Naive thymus-derived CD4-positive, alpha-beta T cell (primary cell): ENCODE data around the gene APBA2. TPM values are rescaled to one million over a fixed set of nuclear protein-coding genes. Genes with fewer than 3 reads are reported as not detected.

ENCODE experiments used
- ATAC-seq: fragments of 150-1000 bp; cut with Tn5 transposase; 2 replicates; pipeline ENCODE4 v1.10.0; 2021; ENCODE audit warnings: mild to moderate bottlenecking, moderate library complexity
- CTCF ChIA-PET: fragments of 350-600 bp; sonication (Branson Sonifier 250); formaldehyde crosslinking; loops from one replicate; lab custom pipeline; 2021; ENCODE audit warnings: antibody characterized with exemption; lab: Charles Lee
- POLR2A ChIA-PET: fragments of 350-600 bp; sonication (Branson Sonifier 250); formaldehyde crosslinking; loops from one replicate; lab custom pipeline; 2021; ENCODE audit warnings: antibody characterized with exemption, inconsistent platforms; lab: Charles Lee
- DNase-seq, 9 donors: peaks; one replicate each; pipeline versions ENCODE4 v3.0.0 to v3.0.0-alpha.2; 2020 to 2022; ENCODE audit warnings: mixed read lengths in 1 of 9
- H3K27ac ChIP-seq: one replicate; pipeline ENCODE4 v1.7.0; 2013; ENCODE audit warnings: mild to moderate bottlenecking, low read depth, low read length, moderate library complexity
- H3K27me3 ChIP-seq, 2 donors: one replicate each; pipeline ENCODE4 v1.7.0; 2013; ENCODE audit warnings: low read length in 2 of 2, mild to moderate bottlenecking in 2 of 2, moderate library complexity in 2 of 2; ENCODE audit not compliant: control insufficient read depth in 2 of 2, insufficient read depth in 2 of 2
- H3K36me3 ChIP-seq, 3 experiments: 1 replicate in 2 of 3; 2 replicates in 1 of 3; pipeline ENCODE4 v1.7.0; 2013; ENCODE audit warnings: low read length in 3 of 3, mild to moderate bottlenecking in 3 of 3, moderate library complexity in 1 of 3; ENCODE audit not compliant: insufficient read depth in 3 of 3, control insufficient read depth in 2 of 3
- H3K4me1 ChIP-seq, 2 donors: one replicate each; pipeline ENCODE4 v1.7.0; 2013; ENCODE audit warnings: low read length in 2 of 2, mild to moderate bottlenecking in 2 of 2, moderate library complexity in 1 of 2; ENCODE audit not compliant: control insufficient read depth in 2 of 2, insufficient read depth in 2 of 2
- H3K4me3 ChIP-seq: 2 replicates; pipeline ENCODE4 v1.7.0; 2013; ENCODE audit warnings: mild to moderate bottlenecking, low read length
- H3K9me3 ChIP-seq, 3 experiments: 1 replicate in 2 of 3; 2 replicates in 1 of 3; pipeline ENCODE4 v1.7.0; 2013; ENCODE audit warnings: low read length in 3 of 3; ENCODE audit not compliant: control insufficient read depth in 2 of 3
- H3K27ac Mint-ChIP-seq, 9 donors: one replicate each; pipeline ENCODE4 v1.8.0; 2020 to 2022; ENCODE audit warnings: mixed read lengths in 9 of 9, mild to moderate bottlenecking in 8 of 9, moderate library complexity in 5 of 9, inconsistent platforms in 2 of 9
- H3K27me3 Mint-ChIP-seq, 5 donors: one replicate each; pipeline ENCODE4 v1.8.0; 2021 to 2022; ENCODE audit warnings: mixed read lengths in 5 of 5, mild to moderate bottlenecking in 1 of 5
- H3K36me3 Mint-ChIP-seq, 5 donors: one replicate each; pipeline ENCODE4 v1.8.0; 2020 to 2022; ENCODE audit warnings: mixed read lengths in 5 of 5, mild to moderate bottlenecking in 3 of 5, inconsistent platforms in 1 of 5
- H3K4me1 Mint-ChIP-seq, 7 donors: one replicate each; pipeline ENCODE4 v1.8.0; 2020 to 2022; ENCODE audit warnings: mixed read lengths in 7 of 7, mild to moderate bottlenecking in 3 of 7, inconsistent platforms in 1 of 7
- H3K4me3 Mint-ChIP-seq, 10 donors: one replicate each; pipeline ENCODE4 v1.8.0; 2020 to 2022; ENCODE audit warnings: mild to moderate bottlenecking in 10 of 10, mixed read lengths in 10 of 10, moderate library complexity in 6 of 10, inconsistent platforms in 2 of 10
- H3K9me3 Mint-ChIP-seq, 11 donors: one replicate each; pipeline ENCODE4 v1.8.0; 2020 to 2022; ENCODE audit warnings: mixed read lengths in 11 of 11, mild to moderate bottlenecking in 4 of 11, inconsistent platforms in 1 of 11, moderate library complexity in 1 of 11
- intact Hi-C, 2 donors: fragments of 100-400 bp; cut with micrococcal nuclease; formaldehyde crosslinking; loops; one replicate each; pipeline ENCODE4 v1.15.1; 2023
- polyA plus RNA-seq, 2 donors: library from polyadenylated mRNA; unstranded; fragments of 300-500 nt; fragmentation: Illumina TruSeq; gene quantifications; one replicate each; pipeline ENCODE4 v1.2.3, GENCODE V29; 2021
- total RNA-seq, 6 experiments: library from RNA in 5 of 6; stranded (reverse) in 5 of 6; gene quantifications; 1 replicate in 5 of 6; 2 replicates in 1 of 6; pipeline ENCODE4 v1.2.3 and lab custom pipeline; 2021 to 2026

APBA2 gene
- total and polyA plus RNA-seq, 7 experiments from 2014 or later = 7.7 to 139 (median 110) TPM

DNA sequence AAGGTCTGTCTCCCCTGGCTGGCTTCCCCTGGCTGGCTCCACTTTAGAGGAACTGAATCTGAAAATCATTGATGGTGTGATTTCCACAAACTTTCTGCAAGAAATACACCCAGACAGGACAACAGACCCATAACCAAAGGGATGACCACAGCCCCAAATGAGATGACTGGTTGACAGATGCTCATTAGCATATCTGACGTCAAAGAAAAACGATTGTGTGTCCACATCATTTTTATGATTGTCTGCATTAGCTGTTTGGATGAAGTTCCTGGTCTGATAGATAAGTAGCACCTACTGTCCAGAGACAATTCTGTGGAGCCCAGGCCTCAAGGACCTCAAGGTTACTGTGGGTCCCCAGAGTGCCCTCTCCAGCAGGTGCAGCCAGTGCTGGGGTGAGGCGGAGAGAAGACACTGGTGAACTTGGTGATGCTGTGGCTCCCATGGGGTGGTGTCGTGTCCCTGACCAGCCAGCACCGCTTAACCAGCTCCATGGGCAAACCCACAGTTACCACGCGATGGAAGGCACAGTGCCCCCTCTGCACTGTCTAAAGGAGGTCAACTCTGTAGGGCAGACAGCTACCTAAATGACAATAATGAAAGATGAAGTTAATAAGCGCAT is 256.5 kb downstream of the APBA2 start:
- Histone ChIP-seq H3K9me3 (no peaks in the 10 kb centered on the region), H3K4me3 (no peak overlapping the region), H3K4me1 (peaks cover 0 to 7% of the 10 kb centered on the region in 2 donors), H3K36me3 (no peaks in the 10 kb centered on the region), H3K27ac (no peak overlapping the region), H3K27me3 (peaks cover 0 to 11% of the 10 kb centered on the region in 2 donors)
- Mint-ChIP-seq H3K4me1 (peaks cover 5 to 17% (median 11%) of the 10 kb centered on the region in 7 donors), H3K27ac (no peak overlapping the region), H3K36me3 (no peaks in the 10 kb centered on the region), H3K27me3 (peaks cover 12 to 58% (median 54%) of the 10 kb centered on the region in 5 donors), H3K9me3 (peaks cover 0 to 1% (median 0%) of the 10 kb centered on the region in 11 donors), H3K4me3 (no peak overlapping the region)
- ChIA-PET POLR2A (no interaction called here), CTCF (interaction anchor here (0.6 kb wide), 2 partner anchors 42 to 223 kb away, joined by 3 to 4 read pairs; no protein-coding TSS in a partner anchor)
- DNase-seq = no peak
- intact Hi-C loops = loop anchor here in 1 of 2 donors (10.0 kb wide), 1 partner anchor 933 kb away; no protein-coding TSS in a partner anchor
- ATAC-seq = no peak

DNA sequence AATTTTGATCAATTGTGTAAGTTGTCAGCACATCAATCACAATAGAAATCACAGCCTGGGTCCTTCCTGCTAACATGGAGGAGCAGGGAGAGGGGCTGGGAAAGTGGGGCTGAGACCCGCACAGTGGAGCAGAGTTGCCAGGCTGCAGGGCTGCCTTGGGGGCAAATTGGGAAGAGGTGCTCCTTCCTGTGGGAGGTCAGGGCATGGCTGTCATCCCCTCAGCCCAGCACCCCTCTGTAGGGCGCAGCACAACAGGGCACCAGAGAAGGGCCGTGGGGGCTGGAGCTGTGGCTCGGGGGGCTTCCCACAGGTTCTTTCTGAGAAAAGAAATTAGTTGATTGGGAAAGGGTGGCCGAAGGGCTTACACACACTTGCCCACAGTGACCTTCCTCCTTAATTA is 257.5 kb downstream of the APBA2 start:
- ATAC-seq = no peak
- peaks cover 0 to 1% (median 0%) of the 10 kb centered on the region in 11 donors for H3K9me3 Mint-ChIP-seq
- H3K4me1 Mint-ChIP-seq = peaks cover 5 to 17% (median 11%) of the 10 kb centered on the region in 7 donors
- H3K27me3 Mint-ChIP-seq = peaks cover 12 to 55% (median 51%) of the 10 kb centered on the region in 5 donors
- Histone ChIP-seq H3K27ac (no peak overlapping the region), H3K4me3 (no peak overlapping the region), H3K4me1 (peaks cover 0 to 7% of the 10 kb centered on the region in 2 donors), H3K36me3 (no peaks in the 10 kb centered on the region), H3K27me3 (peaks cover 0 to 11% of the 10 kb centered on the region in 2 donors), H3K9me3 (no peaks in the 10 kb centered on the region)
- H3K36me3 Mint-ChIP-seq = no peaks in the 10 kb centered on the region
- no peak overlapping the region for H3K27ac Mint-ChIP-seq
- no peak for DNase-seq
- CTCF ChIA-PET = interaction anchor here (0.6 kb wide), 1 partner anchor 222 kb away, joined by 3 read pairs; no protein-coding TSS in a partner anchor
- H3K4me3 Mint-ChIP-seq = no peak overlapping the region
- POLR2A ChIA-PET = no interaction called here
- intact Hi-C loops = loop anchor here in 1 of 2 donors (10.0 kb wide), 1 partner anchor 932 kb away; no protein-coding TSS in a partner anchor

GRCh38 chr15:29143909-29144635 is 258.3 kb downstream of the APBA2 start:
- peaks cover 9 to 47% (median 44%) of the 10 kb centered on the region in 5 donors for H3K27me3 Mint-ChIP-seq
- ChIA-PET CTCF (interaction anchor here (0.6 to 0.7 kb wide), 3 partner anchors 9 to 592 kb away, joined by 3 to 4 read pairs (median 3); no protein-coding TSS in a partner anchor), POLR2A (no interaction called here)
- ATAC-seq = no peak
- peaks cover 0 to 1% (median 0%) of the 10 kb centered on the region in 11 donors for H3K9me3 Mint-ChIP-seq
- no peak overlapping the region for H3K4me3 ChIP-seq
- no peak overlapping the region for H3K27ac Mint-ChIP-seq
- no peak for DNase-seq
- H3K4me1 Mint-ChIP-seq = peaks cover 5 to 12% (median 10%) of the 10 kb centered on the region in 7 donors
- intact Hi-C loops = loop anchor here in 1 of 2 donors (10.0 kb wide), 1 partner anchor 931 kb away; no protein-coding TSS in a partner anchor
- H3K9me3 ChIP-seq = no peaks in the 10 kb centered on the region
- H3K27ac ChIP-seq = no peak overlapping the region
- H3K27me3 ChIP-seq = peaks cover 0 to 11% of the 10 kb centered on the region in 2 donors
- no peak overlapping the region for H3K4me3 Mint-ChIP-seq
- H3K36me3 Mint-ChIP-seq = no peaks in the 10 kb centered on the region
- peaks cover 0 to 7% of the 10 kb centered on the region in 2 donors for H3K4me1 ChIP-seq
- H3K36me3 ChIP-seq = no peaks in the 10 kb centered on the region

GRCh38 chr15:29149738-29150075 is 263.9 kb downstream of the APBA2 start:
- intact Hi-C loops = loop anchor here in 1 of 2 donors (10.0 kb wide), 1 partner anchor 925 kb away; no protein-coding TSS in a partner anchor
- Mint-ChIP-seq H3K27ac (no peak overlapping the region), H3K27me3 (peaks cover 0 to 6% (median 0%) of the 10 kb centered on the region in 5 donors), H3K4me1 (no peaks in the 10 kb centered on the region), H3K9me3 (peaks cover 0 to 6% (median 0%) of the 10 kb centered on the region in 11 donors), H3K4me3 (no peak overlapping the region), H3K36me3 (no peaks in the 10 kb centered on the region)
- DNase-seq (no peak), ATAC-seq (no peak)
- H3K27me3 ChIP-seq = no peaks in the 10 kb centered on the region
- H3K36me3 ChIP-seq = no peaks in the 10 kb centered on the region
- no peaks in the 10 kb centered on the region for H3K9me3 ChIP-seq
- H3K4me1 ChIP-seq = no peaks in the 10 kb centered on the region
- no peak overlapping the region for H3K27ac ChIP-seq
- CTCF ChIA-PET = no interaction called here
- POLR2A ChIA-PET = no interaction called here
- no peak overlapping the region for H3K4me3 ChIP-seq

GRCh38 chr15:29150515-29151483 is 265.0 kb downstream of the APBA2 start:
- CTCF ChIA-PET = no interaction called here
- no peak overlapping the region for H3K27ac Mint-ChIP-seq
- DNase-seq (no peak), ATAC-seq (no peak)
- Histone ChIP-seq H3K4me1 (no peaks in the 10 kb centered on the region), H3K9me3 (no peaks in the 10 kb centered on the region), H3K36me3 (no peaks in the 10 kb centered on the region), H3K27ac (no peak overlapping the region), H3K27me3 (no peaks in the 10 kb centered on the region), H3K4me3 (no peak overlapping the region)
- POLR2A ChIA-PET = no interaction called here
- H3K4me3 Mint-ChIP-seq = no peak overlapping the region
- no peaks in the 10 kb centered on the region for H3K36me3 Mint-ChIP-seq
- peaks cover 0 to 12% (median 4%) of the 10 kb centered on the region in 5 donors for H3K27me3 Mint-ChIP-seq
- peaks cover 0 to 6% (median 0%) of the 10 kb centered on the region in 11 donors for H3K9me3 Mint-ChIP-seq
- H3K4me1 Mint-ChIP-seq = no peaks in the 10 kb centered on the region
- intact Hi-C loops = no loop called here

DNA sequence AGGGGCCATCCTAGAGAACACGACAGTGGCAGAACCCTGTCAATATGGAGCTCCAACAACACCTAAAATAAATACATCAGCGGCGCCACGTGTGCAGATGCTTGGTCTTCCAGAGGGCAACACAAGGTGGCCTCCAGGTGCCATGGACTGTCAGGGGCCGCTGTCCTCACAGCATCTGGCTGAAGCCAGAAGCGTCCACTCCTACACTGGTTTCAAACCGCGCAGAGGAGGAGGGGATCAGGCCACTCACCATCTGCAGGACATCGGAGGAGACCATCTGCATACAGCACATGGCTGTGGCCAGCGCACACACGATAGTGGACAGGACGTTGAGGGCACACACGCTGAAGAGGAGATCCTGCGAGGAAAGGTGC is 265.7 kb downstream of the APBA2 start:
- Histone ChIP-seq H3K27me3 (no peaks in the 10 kb centered on the region), H3K36me3 (no peaks in the 10 kb centered on the region), H3K4me1 (no peaks in the 10 kb centered on the region), H3K27ac (no peak overlapping the region), H3K9me3 (no peaks in the 10 kb centered on the region), H3K4me3 (no peak overlapping the region)
- no peak overlapping the region for H3K27ac Mint-ChIP-seq
- peaks cover 0 to 6% (median 0%) of the 10 kb centered on the region in 11 donors for H3K9me3 Mint-ChIP-seq
- POLR2A ChIA-PET = no interaction called here
- H3K4me3 Mint-ChIP-seq = no peak overlapping the region
- DNase-seq (no peak), ATAC-seq (no peak)
- H3K36me3 Mint-ChIP-seq = no peaks in the 10 kb centered on the region
- CTCF ChIA-PET = no interaction called here
- H3K27me3 Mint-ChIP-seq = peaks cover 0 to 19% (median 8%) of the 10 kb centered on the region in 5 donors
- no peaks in the 10 kb centered on the region for H3K4me1 Mint-ChIP-seq
- intact Hi-C loops = no loop called here
